ENCODE data around the gene ITPKB.

ITPKB gene

DNA sequence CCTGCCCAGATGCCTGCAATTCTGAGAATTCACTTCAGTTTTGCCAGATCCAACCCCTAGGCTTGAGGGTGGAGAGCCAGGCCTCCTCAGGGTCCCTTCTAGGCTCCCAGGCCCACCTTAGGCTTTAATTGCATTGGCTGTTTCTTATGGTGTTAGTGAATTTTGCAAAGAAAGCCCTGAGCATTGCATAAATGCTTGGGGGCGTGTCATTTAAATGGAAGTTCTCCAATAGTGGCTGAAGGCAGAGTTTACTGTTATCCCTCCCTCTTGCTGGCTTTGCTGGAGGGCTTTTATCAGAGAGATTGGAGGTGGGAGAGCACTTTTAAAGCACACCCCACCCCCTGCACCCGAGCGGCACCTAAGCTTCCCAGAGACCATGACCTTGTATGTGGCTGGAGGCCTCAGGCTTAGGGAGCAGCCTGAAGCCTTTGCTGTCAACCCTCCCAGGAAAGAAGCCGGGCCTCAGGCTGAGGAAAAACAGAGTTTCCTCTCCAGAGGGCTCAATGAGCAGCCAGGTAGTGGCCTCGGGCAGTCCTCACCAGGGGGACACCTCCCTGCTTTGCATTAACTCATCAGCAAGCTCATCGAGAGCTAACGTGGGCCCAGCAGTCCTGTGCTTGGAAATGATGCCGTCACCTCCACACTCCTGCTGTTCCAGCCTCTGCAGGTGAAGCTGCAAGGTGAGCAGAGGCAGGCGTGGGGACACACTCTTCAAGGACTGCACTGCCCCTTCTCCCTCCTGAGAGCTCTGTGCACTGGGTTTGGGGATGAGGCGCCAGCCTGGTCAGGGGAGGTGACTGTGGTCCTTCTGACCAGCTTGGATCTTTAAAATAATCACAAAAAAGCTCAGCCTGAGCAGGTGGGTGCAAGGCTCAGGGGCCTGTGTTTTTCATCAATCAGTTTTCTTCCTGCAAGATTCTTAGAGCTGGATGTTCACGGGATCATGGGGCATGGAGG is 132.5 kb downstream of the ITPKB start:
- H3K27ac ChIP-seq, result no peak overlapping the region
- TF ChIP-seq, protein P1, sequence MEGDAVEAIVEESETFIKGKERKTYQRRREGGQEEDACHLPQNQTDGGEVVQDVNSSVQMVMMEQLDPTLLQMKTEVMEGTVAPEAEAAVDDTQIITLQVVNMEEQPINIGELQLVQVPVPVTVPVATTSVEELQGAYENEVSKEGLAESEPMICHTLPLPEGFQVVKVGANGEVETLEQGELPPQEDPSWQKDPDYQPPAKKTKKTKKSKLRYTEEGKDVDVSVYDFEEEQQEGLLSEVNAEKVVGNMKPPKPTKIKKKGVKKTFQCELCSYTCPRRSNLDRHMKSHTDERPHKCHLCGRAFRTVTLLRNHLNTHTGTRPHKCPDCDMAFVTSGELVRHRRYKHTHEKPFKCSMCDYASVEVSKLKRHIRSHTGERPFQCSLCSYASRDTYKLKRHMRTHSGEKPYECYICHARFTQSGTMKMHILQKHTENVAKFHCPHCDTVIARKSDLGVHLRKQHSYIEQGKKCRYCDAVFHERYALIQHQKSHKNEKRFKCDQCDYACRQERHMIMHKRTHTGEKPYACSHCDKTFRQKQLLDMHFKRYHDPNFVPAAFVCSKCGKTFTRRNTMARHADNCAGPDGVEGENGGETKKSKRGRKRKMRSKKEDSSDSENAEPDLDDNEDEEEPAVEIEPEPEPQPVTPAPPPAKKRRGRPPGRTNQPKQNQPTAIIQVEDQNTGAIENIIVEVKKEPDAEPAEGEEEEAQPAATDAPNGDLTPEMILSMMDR (conservative IDR thresholded peaks at IDR 0.05), result no peak

DNA sequence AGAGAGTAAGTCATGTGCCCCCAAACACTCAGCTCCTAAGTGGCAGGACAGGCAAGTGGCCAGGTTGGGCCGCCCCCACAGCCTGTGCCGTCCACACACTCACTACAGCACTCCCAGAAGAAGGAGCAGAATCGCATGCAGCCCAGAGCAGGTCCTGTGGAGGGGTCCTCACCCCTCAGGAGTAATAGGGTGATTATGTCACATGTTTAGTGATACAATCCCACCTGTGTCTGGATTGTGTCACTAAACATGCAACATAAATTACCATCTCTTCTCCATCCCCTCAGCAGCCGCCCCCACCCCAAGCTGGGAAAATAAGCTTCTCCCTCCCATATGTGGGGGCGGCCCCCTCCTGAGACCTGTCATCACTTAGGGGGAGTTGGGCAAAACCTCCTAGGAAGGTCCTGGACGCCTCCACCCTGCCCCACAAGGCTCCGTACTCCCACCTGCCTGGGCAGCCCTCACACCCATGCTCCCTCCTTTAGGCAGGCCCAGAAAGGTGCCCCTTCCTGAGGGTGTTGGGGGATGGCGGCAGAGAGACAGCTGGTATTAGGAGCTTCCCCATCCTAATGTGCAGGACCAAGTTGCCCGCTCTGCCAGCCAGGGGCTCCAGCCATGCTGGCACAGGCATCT is 133.6 kb downstream of the ITPKB start:
- H3K27ac ChIP-seq, result no peak overlapping the region
- TF ChIP-seq, protein P1 (conservative IDR thresholded peaks at IDR 0.05), result no peak

DNA sequence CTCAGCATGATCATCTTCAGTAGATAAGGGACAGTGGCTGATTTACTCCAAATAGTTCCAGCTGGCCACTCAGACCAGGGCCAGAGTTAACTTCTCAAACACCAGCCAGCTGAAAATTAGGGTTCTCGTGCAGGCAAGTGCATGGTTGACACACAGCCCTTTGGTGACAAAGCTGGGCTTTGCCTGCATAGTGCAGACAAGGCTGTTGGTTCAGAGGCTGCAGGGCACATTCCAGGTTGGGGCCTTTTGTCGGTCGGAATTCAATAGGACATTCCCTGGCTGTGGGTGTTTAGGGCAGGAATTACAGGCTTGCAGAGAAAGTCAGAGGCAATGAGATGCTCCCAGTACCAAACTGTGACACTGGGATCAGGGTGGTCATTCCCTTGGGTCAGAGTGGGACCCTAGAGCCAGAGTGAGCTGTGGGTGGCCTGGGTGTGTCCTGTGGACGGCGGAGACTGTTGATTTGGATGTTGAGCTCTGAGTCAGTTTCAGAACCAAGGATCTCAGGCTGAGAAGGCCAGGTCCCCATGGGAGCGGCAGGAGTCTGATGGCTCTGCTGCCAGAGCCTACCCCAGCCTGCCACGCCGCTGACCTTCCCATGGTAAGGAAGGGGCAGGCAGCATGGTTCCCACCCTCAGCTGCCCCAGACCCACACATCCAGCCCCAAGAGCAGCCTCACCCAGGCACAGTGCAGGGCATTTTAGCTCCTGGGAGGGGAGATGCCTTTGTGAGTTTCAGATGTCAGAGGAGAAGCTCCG is 134.3 kb downstream of the ITPKB start:
- TF ChIP-seq, protein P1 (conservative IDR thresholded peaks at IDR 0.05), result no peak
- H3K27ac ChIP-seq, result no peak overlapping the region

DNA sequence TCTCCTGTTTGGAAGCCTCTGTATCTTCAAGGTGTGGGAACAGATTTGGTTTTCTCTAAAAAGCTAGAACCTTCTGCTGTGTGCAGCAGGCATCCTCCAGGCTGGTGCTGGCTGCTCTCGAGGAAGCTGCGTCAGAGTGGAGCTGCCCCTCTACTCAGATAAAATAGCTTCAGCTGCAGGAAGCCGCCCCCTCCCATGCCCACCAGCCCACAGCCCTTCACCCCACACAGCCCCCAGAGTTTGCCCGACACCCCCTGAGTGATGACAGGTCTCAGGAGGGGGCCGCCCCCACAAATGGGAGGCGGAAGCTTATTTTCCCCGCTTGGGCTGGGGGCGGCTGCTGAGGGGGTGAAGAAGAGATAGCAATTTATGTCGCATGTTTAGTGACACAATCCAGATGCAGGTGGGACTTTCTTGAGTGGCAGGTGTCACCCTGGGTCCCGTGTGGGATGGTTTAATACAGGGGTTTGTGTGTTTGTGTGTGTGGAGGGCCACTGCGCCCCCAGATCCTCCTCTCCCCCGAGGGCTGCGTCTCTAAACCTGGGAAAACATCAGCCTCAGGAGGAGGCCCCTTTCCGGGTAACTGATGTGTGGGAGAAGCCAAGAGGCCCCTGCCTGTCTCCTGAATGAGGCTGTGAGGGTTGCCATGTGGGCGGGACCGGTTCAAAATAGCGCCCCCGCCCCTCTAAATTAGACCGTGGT is 135.1 kb downstream of the ITPKB start:
- TF ChIP-seq, protein P1 (conservative IDR thresholded peaks at IDR 0.05), result no peak

DNA sequence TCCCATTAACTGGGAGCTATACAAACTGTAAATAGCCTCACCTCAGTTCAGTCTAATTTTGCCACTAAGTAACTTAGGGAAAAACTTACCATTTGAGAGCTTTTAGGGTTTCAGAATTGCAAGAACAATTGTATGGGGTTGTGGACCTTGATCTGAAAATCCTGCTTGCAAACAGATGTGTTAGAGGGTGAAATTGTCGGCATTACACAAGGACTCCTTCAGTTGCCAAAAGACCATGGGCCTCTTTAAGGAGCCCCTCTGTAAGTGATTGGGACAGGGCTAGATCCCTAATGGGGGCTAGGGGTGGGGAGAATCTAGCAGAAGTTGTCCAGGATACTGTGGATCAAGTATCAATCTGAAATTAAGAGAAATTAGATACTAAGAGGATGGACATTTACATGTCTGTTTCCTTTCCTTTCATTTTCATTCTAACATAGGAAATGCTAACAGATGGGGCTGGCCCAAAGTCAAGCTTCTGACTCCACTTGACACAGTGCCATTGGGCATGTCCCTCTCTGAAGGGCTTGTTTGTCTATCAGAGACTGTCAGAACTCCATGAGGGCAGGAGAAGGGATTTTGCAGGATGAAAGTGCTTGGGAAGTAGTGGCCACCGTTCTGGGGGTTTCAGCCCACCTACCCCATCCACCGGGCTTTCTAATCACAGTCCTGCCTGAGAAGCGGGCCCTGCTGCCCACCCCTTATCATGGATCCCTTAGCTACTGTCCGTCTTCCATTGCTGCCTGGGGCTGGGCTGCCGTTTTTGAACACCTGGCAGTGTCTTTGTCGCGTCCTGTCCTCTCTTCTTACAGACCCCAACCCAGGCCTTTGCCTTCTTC is 135.8 kb downstream of the ITPKB start:
- TF ChIP-seq, protein P1 (conservative IDR thresholded peaks at IDR 0.05), result no peak
- peak overlapping the region; percentile 31 for H3K27ac ChIP-seq

More for the DNA sequence above, 135.1 kb downstream of the ITPKB start:
- peak overlapping the region; percentile 31; the same call in 1 of the 2 replicates for H3K27ac ChIP-seq

DNA sequence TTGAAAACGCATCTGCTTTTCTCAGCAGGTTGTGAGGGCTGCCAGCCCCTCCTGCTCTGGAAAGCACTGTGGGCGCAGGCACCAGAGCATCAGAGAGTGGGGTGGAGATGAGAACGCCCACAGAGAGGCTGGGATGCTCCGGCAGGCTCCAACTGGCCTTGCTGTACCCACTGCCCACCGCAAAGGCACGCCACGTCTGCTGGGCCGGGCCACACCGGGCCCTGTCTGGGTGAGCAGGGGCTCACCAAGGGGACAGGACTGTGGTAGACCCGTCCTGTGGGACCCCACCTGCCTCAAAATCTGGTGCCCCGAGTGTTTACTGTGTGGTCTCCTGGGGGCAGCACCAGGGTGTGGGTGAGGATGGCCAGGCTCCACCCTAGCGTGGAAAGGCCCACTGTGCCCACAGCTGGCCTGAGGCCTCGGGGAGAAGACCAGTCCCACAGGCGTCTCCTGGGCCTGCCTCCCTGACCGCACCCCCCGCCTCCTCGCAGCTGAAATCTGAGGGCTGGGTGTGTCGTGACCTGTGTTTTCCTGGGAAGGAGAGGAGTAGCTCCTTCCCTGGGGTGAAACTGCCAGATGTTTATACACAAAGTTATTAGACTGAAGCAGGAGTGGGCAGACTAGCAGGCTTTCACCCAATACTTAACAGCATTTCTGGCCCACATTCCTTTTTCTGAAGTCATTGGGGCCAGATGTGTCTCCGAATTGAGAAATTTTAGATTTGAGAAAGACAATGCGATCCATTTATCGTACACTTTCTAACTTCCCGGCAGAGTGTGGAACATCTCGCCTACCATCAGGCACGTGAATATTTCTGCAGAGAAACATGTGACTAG is 136.7 kb downstream of the ITPKB start:
- H3K27ac ChIP-seq, result peak overlapping the region; percentile 31
- TF ChIP-seq, protein P1 (conservative IDR thresholded peaks at IDR 0.05), result no peak
